GM19239 (cell line): ENCODE results near the gene C16orf95.

ENCODE experiments used
- DNase-seq: peaks from one replicate; pipeline ENCODE4 v3.0.0; 2011; ENCODE audit warnings: low spot score; ENCODE audit not compliant: insufficient read length
- FAIRE-seq: peaks from 2 replicates; lab custom pipeline; 2011; peaks lifted over from hg19 to GRCh38; lab: Jason Lieb, UNC

The C16orf95 gene

GRCh38 chr16:87333581-87334331 lies 16.6 kb upstream of the C16orf95 start:
- no peak for FAIRE-seq
- no peak for DNase-seq

GRCh38 chr16:87333101-87333500 lies 15.9 kb upstream of the C16orf95 start:
- DNase-seq (no peak), FAIRE-seq (no peak)

DNA sequence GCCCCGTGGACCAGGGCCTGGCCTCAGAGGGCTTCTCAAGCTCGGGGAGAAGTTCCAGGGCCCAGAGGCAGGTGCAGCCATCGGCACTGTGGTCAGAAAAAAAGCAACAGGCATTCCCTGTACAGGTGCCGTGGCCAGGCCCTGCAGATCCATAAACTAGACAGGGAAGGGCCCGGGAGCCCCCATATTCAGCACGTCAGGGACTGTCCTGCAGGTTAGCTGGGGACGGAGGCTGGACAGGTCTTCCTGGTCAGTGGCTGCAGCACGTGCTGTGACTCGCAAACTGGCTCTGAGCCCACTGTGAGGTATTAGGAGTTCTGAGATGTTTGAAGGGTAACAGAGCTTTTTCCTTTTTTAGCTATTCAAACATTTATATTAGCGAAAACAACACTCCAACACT lies 15.0 kb upstream of the C16orf95 start:
- FAIRE-seq (no peak), DNase-seq (no peak)

- FAIRE-seq (no peak), DNase-seq (no peak)
These were observed 14.1 kb upstream of the C16orf95 start for GRCh38 chr16:87331241-87331801.

- no peak for DNase-seq
- FAIRE-seq, result no peak
These were observed 13.5 kb upstream of the C16orf95 start for GRCh38 chr16:87330646-87331045.

- FAIRE-seq, result no peak
- DNase-seq, result no peak
These were observed 13.0 kb upstream of the C16orf95 start for GRCh38 chr16:87330257-87330624.

DNA sequence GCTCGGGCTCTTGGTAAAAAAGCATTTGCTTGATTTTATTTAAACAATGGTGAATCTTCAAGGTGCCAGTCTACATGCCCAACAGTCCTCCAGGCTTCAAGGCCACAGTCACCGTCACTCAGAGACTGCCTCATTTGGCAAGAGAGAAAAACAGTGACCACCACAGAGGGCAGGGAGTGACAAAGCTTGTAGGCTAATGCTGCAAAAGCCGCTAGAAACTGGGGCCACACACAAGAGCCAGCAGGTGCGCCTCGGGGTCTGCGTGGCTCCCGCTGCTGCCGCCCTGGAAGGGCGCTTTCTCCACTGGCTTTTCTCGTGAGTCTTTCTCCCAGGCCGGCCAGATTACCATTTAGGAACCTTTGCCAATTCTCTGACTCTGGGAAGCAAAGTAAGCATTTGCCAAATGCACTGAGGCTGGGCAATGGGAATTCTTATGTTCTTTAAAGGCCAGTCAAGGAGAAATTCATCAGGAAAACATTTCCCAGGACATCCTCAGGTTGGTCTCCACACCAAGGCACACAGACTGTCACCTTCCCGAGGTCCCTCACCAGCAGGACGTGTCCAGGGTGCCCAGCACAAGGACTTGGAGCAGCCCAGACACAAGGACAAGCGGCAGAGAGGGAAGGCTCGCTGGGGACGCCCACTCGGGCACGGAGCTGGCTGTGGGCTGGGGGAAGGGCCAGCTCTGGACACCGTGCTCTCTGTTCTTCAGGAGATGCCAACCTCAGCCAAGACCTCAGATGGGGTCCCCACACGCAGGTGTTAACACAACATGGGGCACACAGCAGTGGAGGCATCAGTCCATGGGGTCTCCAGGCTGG lies 12.5 kb upstream of the C16orf95 start:
- FAIRE-seq (no peak), DNase-seq (no peak)

GRCh38 chr16:87328846-87329245 lies 11.7 kb upstream of the C16orf95 start:
- DNase-seq (no peak), FAIRE-seq (no peak)

- DNase-seq, result no peak
- FAIRE-seq, result no peak
These were observed 10.8 kb upstream of the C16orf95 start for GRCh38 chr16:87327798-87328495.

- DNase-seq, result no peak
- FAIRE-seq, result no peak
These were observed 9.0 kb upstream of the C16orf95 start for GRCh38 chr16:87326151-87326571.

DNA sequence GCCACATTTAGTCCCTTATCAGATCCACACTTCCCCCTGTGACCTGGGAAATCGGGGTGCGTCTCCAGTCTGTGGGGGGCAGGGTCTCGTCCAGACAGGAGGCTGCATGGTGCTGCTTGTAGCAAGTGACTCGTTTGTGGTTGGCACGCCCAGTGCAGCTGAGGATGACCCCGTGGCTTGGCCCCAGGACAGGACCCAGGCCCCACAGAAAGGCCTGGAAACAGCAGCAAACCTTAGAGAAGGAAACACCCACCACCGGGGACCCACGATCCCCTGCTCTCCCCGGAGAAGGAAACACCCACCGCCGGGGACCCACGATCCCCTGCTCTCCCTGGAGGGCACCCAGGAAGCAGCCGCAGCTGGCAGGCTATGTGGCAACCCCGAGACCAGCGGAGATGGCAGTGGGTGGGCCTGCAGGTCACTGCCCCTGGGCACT lies 8.2 kb upstream of the C16orf95 start:
- DNase-seq (no peak), FAIRE-seq (no peak)

- FAIRE-seq (peak; percentile 70), DNase-seq (peak; percentile 87)
These were observed 7.5 kb upstream of the C16orf95 start for GRCh38 chr16:87324411-87325275.

DNA sequence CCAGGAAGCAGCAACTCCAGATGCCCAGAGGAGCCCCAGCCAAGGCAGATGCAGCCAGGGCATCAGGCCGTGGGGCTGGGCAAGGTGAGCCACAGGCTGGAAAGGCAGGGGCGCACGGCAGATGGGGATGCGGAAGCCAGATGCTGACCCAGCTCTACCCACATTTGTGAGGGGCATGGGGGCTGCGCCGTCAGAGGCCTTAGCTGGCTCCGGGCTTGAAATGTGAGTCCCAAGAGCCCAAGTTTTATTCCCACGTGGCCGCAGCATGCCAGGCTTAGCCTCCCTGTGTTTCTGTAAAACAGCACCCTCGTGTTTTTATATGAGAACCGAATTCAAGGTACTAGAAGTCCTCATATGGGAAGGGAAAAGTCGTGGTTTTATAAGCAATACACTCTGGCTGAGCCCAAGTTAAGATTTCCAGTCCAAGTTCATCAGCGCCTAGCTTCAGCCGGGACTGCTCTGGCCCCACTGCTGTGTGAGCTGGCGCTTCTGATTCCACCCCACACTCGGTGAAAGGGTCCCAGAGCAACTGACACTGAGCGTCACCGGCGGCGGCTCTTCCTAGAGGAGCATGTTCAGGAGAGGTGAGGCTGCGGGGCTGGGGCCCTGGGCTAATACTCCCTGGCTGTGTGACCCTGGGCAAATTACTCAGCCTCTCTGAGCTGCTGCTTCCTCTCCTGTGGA lies 6.7 kb upstream of the C16orf95 start:
- DNase-seq (no peak), FAIRE-seq (no peak)

GRCh38 chr16:87322833-87323726 lies 5.9 kb upstream of the C16orf95 start:
- DNase-seq (no peak), FAIRE-seq (no peak)

DNA sequence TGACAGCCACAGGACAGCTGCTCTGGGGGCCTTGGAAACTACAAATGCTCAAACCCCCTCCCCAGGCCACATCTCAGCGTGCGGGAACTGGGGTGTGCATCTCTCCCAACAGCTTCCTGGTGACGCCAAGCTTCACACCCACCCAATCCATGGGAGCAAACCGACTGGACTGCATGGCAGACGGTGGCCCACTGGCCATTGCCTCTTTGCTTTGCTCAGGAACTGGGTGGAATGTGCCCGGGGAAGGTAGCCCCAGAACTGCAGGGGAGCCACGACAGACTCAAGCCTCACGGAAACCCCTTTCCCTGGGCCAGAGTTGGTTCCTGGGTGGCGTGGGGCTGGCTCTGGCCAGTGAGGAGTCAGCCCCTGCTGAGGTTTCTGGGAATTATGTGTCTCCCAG lies 5.2 kb upstream of the C16orf95 start:
- DNase-seq (no peak), FAIRE-seq (no peak)

DNA sequence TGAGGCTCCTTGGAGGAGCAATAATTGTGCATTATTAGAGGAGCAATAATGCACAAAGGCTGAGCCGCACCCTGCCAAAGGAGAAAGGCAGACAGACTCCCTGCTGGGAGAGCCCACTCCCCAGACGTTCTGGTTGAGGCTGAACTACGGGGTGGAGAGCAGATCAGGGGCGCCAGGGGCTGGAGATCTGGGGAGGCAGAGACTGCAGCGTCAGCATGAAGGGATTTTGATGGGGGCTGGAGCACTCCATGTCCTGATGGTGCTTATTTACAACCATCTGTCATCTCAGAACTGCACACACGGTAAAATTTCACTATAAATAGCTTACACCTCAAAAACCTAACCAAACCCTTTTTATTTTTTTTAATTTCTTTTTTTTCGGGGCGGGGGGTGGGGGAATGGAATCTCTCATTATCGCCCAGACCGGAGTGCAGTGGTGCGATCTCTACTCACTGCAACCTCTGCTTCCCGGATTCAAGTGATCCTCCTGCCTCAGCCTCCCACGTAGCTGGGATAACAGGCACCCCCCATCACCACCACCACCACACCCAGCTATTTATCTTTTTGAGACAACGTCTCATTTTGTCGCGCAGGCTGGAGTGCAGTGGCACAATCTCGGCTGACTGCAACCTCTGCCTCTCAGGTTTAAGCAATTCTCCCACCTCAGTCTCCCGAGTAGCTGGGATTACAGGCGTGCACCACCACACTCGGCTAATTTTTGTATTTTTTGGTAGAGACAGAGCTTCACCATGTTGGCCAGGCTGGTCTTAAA lies 4.3 kb upstream of the C16orf95 start:
- FAIRE-seq (no peak), DNase-seq (no peak)

GRCh38 chr16:87320510-87321227 lies 3.5 kb upstream of the C16orf95 start:
- no peak for DNase-seq
- FAIRE-seq, result no peak
